H1 (cell line): ENCODE measurements around the gene ARHGEF1. TPM values are rescaled to one million over a fixed set of nuclear protein-coding genes. Genes with fewer than 3 reads are reported as not detected.
A peak's percentile ranks its signal among the peaks of the same experiment; 100 is the strongest.

Source experiments
- CTCF ChIA-PET: fragments of 300-600 bp; sonication (Branson Sonifier 250); formaldehyde crosslinking; loops from one replicate; lab custom pipeline; 2021; ENCODE audit not compliant: partially characterized antibody; lab: Charles Lee
- POLR2A ChIA-PET: fragments of 300-600 bp; sonication (Branson Sonifier 250); formaldehyde crosslinking; loops from one replicate; lab custom pipeline; 2021; ENCODE audit warnings: inconsistent platforms; ENCODE audit not compliant: partially characterized antibody; lab: Charles Lee
- DNase-seq, 2 experiments: peaks; one replicate each; pipeline versions ENCODE4 v3.0.0 to v3.0.0-alpha.2; 2010 to 2022; ENCODE audit warnings: low spot score in 2 of 2, low read depth in 1 of 2, mixed read lengths in 1 of 2
- FAIRE-seq: peaks from 2 replicates; lab custom pipeline; 2011; peaks lifted over from hg19 to GRCh38; lab: Jason Lieb, UNC
- H2AFZ ChIP-seq: 2 replicates; pipeline ENCODE4 v1.8.1; 2012; ENCODE audit warnings: low read length, inconsistent platforms
- H2AK5ac ChIP-seq: 2 replicates; pipeline ENCODE4 v1.6.1; 2013; ENCODE audit warnings: low read depth, low read length
- H2BK120ac ChIP-seq: replicated peaks from 2 replicates; pipeline ENCODE3; 2013; ENCODE audit warnings: low read depth, low read length, inconsistent platforms
- H2BK12ac ChIP-seq: 2 replicates; pipeline ENCODE4 v1.6.1; 2013; ENCODE audit warnings: low read depth, low read length
- H2BK15ac ChIP-seq: 2 replicates; pipeline ENCODE4 v1.6.1; 2013; ENCODE audit warnings: low read length
- H2BK20ac ChIP-seq: 2 replicates; pipeline ENCODE4 v1.6.1; 2013; ENCODE audit warnings: low read length
- H2BK5ac ChIP-seq: 2 replicates; pipeline ENCODE4 v1.6.1; 2013; ENCODE audit warnings: low read depth, low read length
- H3K14ac ChIP-seq: 2 replicates; pipeline ENCODE4 v1.6.1; 2013; ENCODE audit warnings: inconsistent platforms; ENCODE audit not compliant: insufficient read length
- H3K18ac ChIP-seq: 2 replicates; pipeline ENCODE4 v1.6.1; 2013; ENCODE audit warnings: low read length; ENCODE audit errors: extremely low read depth
- H3K23ac ChIP-seq: 2 replicates; pipeline ENCODE4 v1.6.1; 2013; ENCODE audit warnings: inconsistent platforms; ENCODE audit not compliant: insufficient read length
- H3K23me2 ChIP-seq: 2 replicates; pipeline ENCODE4 v1.6.1; 2013; ENCODE audit warnings: low read depth, low read length
- H3K27ac ChIP-seq: 2 replicates; pipeline ENCODE4 v1.6.1; 2011; ENCODE audit warnings: low read depth, low read length, inconsistent platforms
- H3K27me3 ChIP-seq, 4 experiments: replicated peaks in 1 of 4; 1 replicate in 1 of 4; 2 replicates in 3 of 4; pipeline versions ENCODE4 v1.6.1 to v1.8.1; 2011 to 2013; ENCODE audit warnings: low read length in 3 of 4, mild to moderate bottlenecking in 3 of 4, inconsistent platforms in 2 of 4, mixed read lengths in 2 of 4, moderate library complexity in 1 of 4; ENCODE audit not compliant: control insufficient read depth in 3 of 4, insufficient read depth in 3 of 4; ENCODE audit errors: extremely low read depth in 1 of 4
- H3K36me3 ChIP-seq, 4 experiments: 2 replicates each; pipeline versions ENCODE4 v1.6.1 to v1.8.1; 2011 to 2013; ENCODE audit warnings: mild to moderate bottlenecking in 4 of 4, low read length in 3 of 4, moderate library complexity in 2 of 4, control low read depth in 1 of 4, inconsistent platforms in 1 of 4; ENCODE audit not compliant: insufficient read depth in 4 of 4, control insufficient read depth in 2 of 4
- H3K4ac ChIP-seq: replicated peaks from 2 replicates; pipeline ENCODE3; 2013; ENCODE audit warnings: low read length, low read depth, mixed read lengths, inconsistent platforms; ENCODE audit not compliant: insufficient read length
- H3K4me1 ChIP-seq, 4 experiments: replicated peaks in 1 of 4; 1 replicate in 1 of 4; 2 replicates in 3 of 4; pipeline versions ENCODE4 v1.6.1 to v1.8.1; 2011 to 2013; ENCODE audit warnings: low read length in 3 of 4, inconsistent platforms in 2 of 4, mixed read lengths in 1 of 4; ENCODE audit not compliant: insufficient read depth in 4 of 4, control insufficient read depth in 3 of 4
- H3K4me2 ChIP-seq, 2 experiments: 2 replicates each; pipeline versions ENCODE4 v1.6.1 to v1.8.1; 2011 to 2013; ENCODE audit warnings: low read depth in 2 of 2, low read length in 2 of 2, control low read depth in 1 of 2, inconsistent platforms in 1 of 2, mild to moderate bottlenecking in 1 of 2; ENCODE audit not compliant: insufficient read depth in 1 of 2
- H3K4me3 ChIP-seq, 4 experiments: fragments of 200-600, 300-600 bp in 1 of 4; sonication (generic), shearing (Covaris generic), sonication (Bioruptor Twin) in 1 of 4; 2 replicates each; pipeline versions ENCODE4 v1.5.1 to v1.8.1; 2011 to 2016; ENCODE audit warnings: low read length in 4 of 4, low read depth in 3 of 4, control low read depth in 2 of 4, inconsistent platforms in 2 of 4, mild to moderate bottlenecking in 2 of 4, mixed read lengths in 1 of 4, moderate library complexity in 1 of 4; ENCODE audit not compliant: insufficient read depth in 2 of 4; ENCODE audit errors: extremely low read depth in 1 of 4
- H3K56ac ChIP-seq: replicated peaks from 2 replicates; pipeline ENCODE3; 2013; ENCODE audit warnings: low read depth, mild to moderate bottlenecking, mixed read lengths, low read length, inconsistent platforms; ENCODE audit not compliant: insufficient read length
- H3K79me1 ChIP-seq: 2 replicates; pipeline ENCODE4 v1.6.1; 2013; ENCODE audit warnings: low read depth, low read length, control low read depth
- H3K79me2 ChIP-seq, 2 experiments: 2 replicates each; pipeline versions ENCODE4 v1.6.1 to v1.8.1; 2012 to 2013; ENCODE audit warnings: low read length in 2 of 2, mild to moderate bottlenecking in 2 of 2, inconsistent platforms in 1 of 2; ENCODE audit not compliant: insufficient read depth in 2 of 2, control insufficient read depth in 1 of 2
- H3K9ac ChIP-seq, 4 experiments: replicated peaks in 1 of 4; 1 replicate in 1 of 4; 2 replicates in 3 of 4; pipeline versions ENCODE4 v1.6.1 to v1.8.1; 2011 to 2013; ENCODE audit warnings: low read depth in 3 of 4, low read length in 3 of 4, control low read depth in 2 of 4, mild to moderate bottlenecking in 2 of 4, moderate library complexity in 2 of 4, inconsistent platforms in 1 of 4; ENCODE audit errors: extremely low read depth in 1 of 4
- H3K9me3 ChIP-seq, 2 experiments: 2 replicates each; pipeline versions ENCODE4 v1.6.1 to v1.8.1; 2012 to 2013; ENCODE audit warnings: mild to moderate bottlenecking in 2 of 2, moderate library complexity in 2 of 2, control low read depth in 1 of 2, inconsistent platforms in 1 of 2, low read depth in 1 of 2, low read length in 1 of 2, mixed read lengths in 1 of 2; ENCODE audit not compliant: insufficient read depth in 2 of 2
- H4K20me1 ChIP-seq, 2 experiments: replicated peaks in 1 of 2; 2 replicates each; pipeline versions ENCODE3 to v1.8.1; 2011 to 2013; ENCODE audit warnings: inconsistent platforms in 2 of 2, low read length in 2 of 2, mild to moderate bottlenecking in 1 of 2; ENCODE audit not compliant: insufficient read depth in 2 of 2, control insufficient read depth in 1 of 2
- H4K5ac ChIP-seq: 2 replicates; pipeline ENCODE4 v1.6.1; 2013; ENCODE audit warnings: low read length, low read depth, mixed read lengths, inconsistent platforms; ENCODE audit not compliant: insufficient read length
- H4K8ac ChIP-seq: 2 replicates; pipeline ENCODE4 v1.8.0; 2013; ENCODE audit warnings: mild to moderate bottlenecking, moderate library complexity, low read length, inconsistent platforms; ENCODE audit not compliant: insufficient read depth; ENCODE audit errors: extremely low read depth
- H4K91ac ChIP-seq: replicated peaks from 2 replicates; pipeline ENCODE3; 2013; ENCODE audit warnings: low read length, mixed read lengths, inconsistent platforms; ENCODE audit not compliant: insufficient read length
- BRCA1 ChIP-seq: IDR thresholded peaks from 2 replicates; pipeline ENCODE4 v1.6.1; 2012; ENCODE audit warnings: low read depth, low read length, improper control_type of control experiment
- EP300 ChIP-seq, 2 experiments: IDR thresholded peaks; 1 replicate in 1 of 2; 2 replicates in 1 of 2; pipeline ENCODE4 v1.6.1; 2011 to 2012; ENCODE audit warnings: low read depth in 2 of 2, low read length in 2 of 2, mild to moderate bottlenecking in 2 of 2, borderline replicate concordance in 1 of 2, inconsistent platforms in 1 of 2, moderate library complexity in 1 of 2
- HDAC6 ChIP-seq: IDR thresholded peaks from one replicate; pipeline ENCODE4 v1.7.1; 2012; ENCODE audit warnings: low read depth, mild to moderate bottlenecking, inconsistent platforms, low read length, moderate library complexity
- JUND ChIP-seq: IDR thresholded peaks from 2 replicates; pipeline ENCODE4 v1.6.1; 2011; ENCODE audit warnings: mild to moderate bottlenecking, improper control_type of control experiment, low read length
- MAX ChIP-seq: IDR thresholded peaks from 2 replicates; pipeline ENCODE4 v1.6.1; 2012; ENCODE audit warnings: inconsistent platforms
- PHF8 ChIP-seq: fragments of 200-600 bp; sonication (generic); conservative IDR thresholded peaks from 2 replicates; pipeline ENCODE4 v1.7.1; 2012; ENCODE audit warnings: low read depth, mild to moderate bottlenecking, inconsistent platforms, low read length, moderate library complexity
- POLR2AphosphoS5 ChIP-seq: IDR thresholded peaks from 2 replicates; pipeline ENCODE4 v1.6.1; 2011; ENCODE audit warnings: low read depth, low read length
- POU5F1 ChIP-seq: IDR thresholded peaks from 2 replicates; pipeline ENCODE4 v1.6.1; 2011; ENCODE audit warnings: low read depth, mild to moderate bottlenecking, low read length, moderate library complexity
- RNF2 ChIP-seq: fragments of 200-900, 300-1000 bp; sonication (generic); IDR thresholded peaks from 2 replicates; pipeline ENCODE4 v1.7.1; 2016; ENCODE audit warnings: borderline replicate concordance, low read depth, mild to moderate bottlenecking, antibody characterized with exemption, low read length; ENCODE audit not compliant: poor library complexity, severe bottlenecking; ENCODE audit errors: missing control alignments
- RXRA ChIP-seq: IDR thresholded peaks from 2 replicates; pipeline ENCODE4 v1.6.1; 2011; ENCODE audit warnings: low read depth, mild to moderate bottlenecking, low read length, moderate library complexity; ENCODE audit not compliant: insufficient read depth
- WGBS, 2 experiments: shearing (Covaris generic) in 1 of 2; methylation state at CpG; one replicate each; pipeline versions ENCODE4 v1.1.6 to v1.1.7; 2013 to 2015; ENCODE audit warnings: low lambda C conversion rate in 2 of 2, mixed read lengths in 2 of 2, inconsistent platforms in 1 of 2, low coverage in 1 of 2, missing lambda C conversion rate in 1 of 2; ENCODE audit not compliant: insufficient replicate concordance in 2 of 2, insufficient coverage in 1 of 2, insufficient read length in 1 of 2; ENCODE audit errors: extremely low coverage in 1 of 2, missing lambda C conversion rate in 1 of 2; 5-methylcytosine and 5-hydroxymethylcytosine counted together
- polyA plus RNA-seq, 7 experiments: library from polyadenylated mRNA; depleted of rRNA in 3 of 7; stranded (reverse) in 5 of 7; unstranded in 2 of 7; fragments of >200 nt in 5 of 7; fragments of 200-250 nt in 2 of 7; gene quantifications; 1 replicate in 5 of 7; 2 replicates in 1 of 7; 4 replicates in 1 of 7; pipeline versions ENCODE4 v1.2.1 to v1.2.3, GENCODE V29; 2011 to 2013; ENCODE audit warnings: missing spikeins in 2 of 7, mixed read lengths in 2 of 7
- total RNA-seq: library from RNA; stranded (reverse); fragmentation: NEBNext Ultra II Directional; extraction: Animal tissue kit (Norgen Biotek cat#: 25700); gene quantifications from 2 replicates; pipeline ENCODE4 v1.2.1, GENCODE V29; 2021

ARHGEF1 gene
- total and polyA plus RNA-seq, 2 of the 8 experiments (the other 6 are each of a cell fraction or from before 2014, with no cell fraction given), result 23.0 to 49.0 TPM

GRCh38 chr19:41887711-41888382 lies 4.9 kb downstream of the ARHGEF1 start:
- no peak overlapping the region for H3K14ac ChIP-seq
- ChIA-PET POLR2A (interaction anchor here (0.8 to 13.9 kb wide), 7 partner anchors 11 to 108 kb away, joined by 3 to 298 read pairs (median 3); partner anchors contain the start of genes CD79A and RPS19), CTCF (interaction anchor here (0.7 to 4.3 kb wide), 16 partner anchors 8 to 112 kb away, joined by 3 to 26 read pairs (median 6); partner anchors contain the start of genes CD79A, ERFL and RABAC1)
- peaks cover 2% of the 10 kb centered on the region; the same call in 1 of the 2 replicates for H3K79me1 ChIP-seq
- no peak overlapping the region for H2BK120ac ChIP-seq
- H3K56ac ChIP-seq, result no peak overlapping the region
- no peak overlapping the region for H3K23ac ChIP-seq
- peak overlapping the region; percentile 37; the same call in 1 of the 2 replicates for H2BK20ac ChIP-seq
- H2AFZ ChIP-seq, result no peak overlapping the region
- peaks cover 3 to 6% of the 10 kb centered on the region in 2 experiments for H4K20me1 ChIP-seq
- H2BK12ac ChIP-seq, result 0 out of 2 replicates have a peak overlapping the region, but pooled peaks have one; percentile 45
- H3K79me2 ChIP-seq, result peaks cover 0 to 3% of the 10 kb centered on the region in 2 experiments; a peak in 1 of 4 replicates
- no peak overlapping the region for H2BK15ac ChIP-seq
- H3K4me3 ChIP-seq, result peak overlapping the region in 1 of 4 experiments; percentile 35; a peak in 1 of 8 replicates
- H3K27ac ChIP-seq, result no peak overlapping the region
- H4K8ac ChIP-seq, result no peak overlapping the region
- peak overlapping the region in 1 of 4 experiments; percentile 19; a peak in 2 of 7 replicates for H3K9ac ChIP-seq
- H3K9me3 ChIP-seq, result no peaks in the 10 kb centered on the region
- WGBS, 2 experiments, result 48% methylated on average over 15 of the region's 17 CpGs; no CpG with 5 or more reads in 1 of the 2 experiments
- H3K36me3 ChIP-seq, result peaks cover 0 to 2% (median 0%) of the 10 kb centered on the region in 4 experiments; a peak in 3 of 8 replicates
- peaks cover 1 to 4% (median 4%) of the 10 kb centered on the region in 4 experiments; a peak in 5 of 7 replicates for H3K27me3 ChIP-seq
- peaks cover 3 to 16% (median 11%) of the 10 kb centered on the region in 4 experiments for H3K4me1 ChIP-seq
- H2BK5ac ChIP-seq, result peak overlapping the region; percentile 88; the same call in 1 of the 2 replicates
- 0 out of 2 replicates have a peak overlapping the region, but pooled peaks have one; percentile 53 for H3K18ac ChIP-seq
- H4K5ac ChIP-seq, result no peak overlapping the region
- peak overlapping the region; percentile 14 for H4K91ac ChIP-seq
- peak overlapping the region; percentile 52 to 56 for H3K4me2 ChIP-seq
- H2AK5ac ChIP-seq, result peak overlapping the region; percentile 53; the same call in 1 of the 2 replicates
- H3K23me2 ChIP-seq, result peaks cover 11% of the 10 kb centered on the region; the same call in 1 of the 2 replicates
- H3K4ac ChIP-seq, result no peak overlapping the region
- FAIRE-seq (no peak), DNase-seq (peak; percentile 64 to 74)
- 0 out of 3 replicates have a peak, but pooled peaks of 1 of the 2 experiments have one; percentile 38 for TF ChIP-seq EP300 (IDR thresholded peaks at IDR 0.05; ENCODE audit: borderline replicate concordance in 1 of 2, low read depth in 2 of 2, low read length in 2 of 2)
- TF ChIP-seq BRCA1, result no peak
- TF ChIP-seq RNF2, result no peak
- no peak for TF ChIP-seq POLR2AphosphoS5
- TF ChIP-seq PHF8, result no peak
- no peak for TF ChIP-seq POU5F1
- TF ChIP-seq HDAC6, result no peak
- no peak for TF ChIP-seq JUND
- no peak for TF ChIP-seq MAX
- no peak for TF ChIP-seq RXRA
